Cerebellar nuclear complex (tissue), 1 donor: ENCODE data around the gene NEURL1B.
"Not testable (repeated sequence)": the region's sequence is repeated elsewhere in the genome, so short reads cannot be mapped to it uniquely, and the experiment has no call there.

Source experiments
- DNase-seq, 2 experiments: peaks; one replicate each; lab custom pipeline; 2025; lab: John Stamatoyannopoulos, UW

The NEURL1B gene

GRCh38 chr5:172696171-172696849 is 55.2 kb downstream of the NEURL1B start:
- no peak for DNase-seq

GRCh38 chr5:172697123-172698121 is 56.4 kb downstream of the NEURL1B start:
- peak in 1 of 2 experiments; percentile 41 for DNase-seq

- DNase-seq, result no peak
These were observed 58.4 kb downstream of the NEURL1B start for GRCh38 chr5:172699423-172699822.

GRCh38 chr5:172699999-172700364 is 58.9 kb downstream of the NEURL1B start:
- no peak for DNase-seq

- DNase-seq, result no peak
These were observed 59.6 kb downstream of the NEURL1B start for GRCh38 chr5:172700365-172701290.

GRCh38 chr5:172701291-172701656 is 60.2 kb downstream of the NEURL1B start:
- DNase-seq, result no peak

GRCh38 chr5:172703952-172704351 is 62.9 kb downstream of the NEURL1B start:
- no peak for DNase-seq

- no peak for DNase-seq
These were observed 64.6 kb downstream of the NEURL1B start for GRCh38 chr5:172705576-172706084.

GRCh38 chr5:172706796-172707195 is 65.7 kb downstream of the NEURL1B start:
- no peak for DNase-seq

- no peak for DNase-seq
These were observed 66.5 kb downstream of the NEURL1B start for GRCh38 chr5:172707285-172708182.

- no peak for DNase-seq
These were observed 67.1 kb downstream of the NEURL1B start for GRCh38 chr5:172708183-172708505.

GRCh38 chr5:172710676-172711075 is 69.6 kb downstream of the NEURL1B start:
- no peak for DNase-seq

- not testable (repeated sequence) for DNase-seq
These were observed 70.3 kb downstream of the NEURL1B start for GRCh38 chr5:172711321-172711861.

GRCh38 chr5:172712610-172713009 is 71.5 kb downstream of the NEURL1B start:
- DNase-seq, result no peak

GRCh38 chr5:172713113-172713808 is 72.2 kb downstream of the NEURL1B start:
- DNase-seq, result no peak

GRCh38 chr5:172713809-172714490 is 72.9 kb downstream of the NEURL1B start:
- DNase-seq, result no peak

- DNase-seq, result peak in 1 of 2 experiments; percentile 33
These were observed 73.7 kb downstream of the NEURL1B start for GRCh38 chr5:172714491-172715420.

- DNase-seq, result no peak
These were observed 74.3 kb downstream of the NEURL1B start for GRCh38 chr5:172715421-172715780.
